Inflammatory macrophage (primary cell): Measurements from ENCODE around the gene RBKS.
"Not testable (repeated sequence)": the region's sequence is repeated elsewhere in the genome, so short reads cannot be mapped to it uniquely, and the experiment has no call there.

Experiments used
- DNase-seq, 2 donors: peaks; one replicate each; pipeline ENCODE4 v3.0.0-alpha.2; 2020 to 2022

The RBKS gene

GRCh38 chr2:27904405-27904665 lies 14.1 kb upstream of the RBKS start:
- DNase-seq, result no peak

GRCh38 chr2:27903649-27904404 lies 13.6 kb upstream of the RBKS start:
- peak in 1 of 2 donors; percentile 3 for DNase-seq

GRCh38 chr2:27903018-27903417 lies 12.8 kb upstream of the RBKS start:
- DNase-seq, result no peak

GRCh38 chr2:27902098-27902497 lies 11.9 kb upstream of the RBKS start:
- no peak for DNase-seq

- DNase-seq, result peak; percentile 68 to 75
Observed at GRCh38 chr2:27901234-27901633, 11.0 kb upstream of the RBKS start.

- peak; percentile 24 to 60 for DNase-seq
Observed at GRCh38 chr2:27897717-27898116, 7.5 kb upstream of the RBKS start.

GRCh38 chr2:27893006-27893405 lies 2.8 kb upstream of the RBKS start:
- DNase-seq, result peak in 1 of 2 donors; percentile 15

- no peak for DNase-seq
Observed at GRCh38 chr2:27891673-27892105, 1.5 kb upstream of the RBKS start.

GRCh38 chr2:27890924-27891672 lies 911 bp upstream of the RBKS start:
- peak; percentile 76 to 82 for DNase-seq

- no peak for DNase-seq
Observed at GRCh38 chr2:27889774-27890145, 427 bp downstream of the RBKS start.

- DNase-seq, result no peak
Observed at GRCh38 chr2:27888790-27889189, 1.4 kb downstream of the RBKS start.

GRCh38 chr2:27887830-27888229 lies 2.4 kb downstream of the RBKS start:
- no peak for DNase-seq

GRCh38 chr2:27887111-27887510 lies 3.1 kb downstream of the RBKS start:
- no peak for DNase-seq

- DNase-seq, result no peak
Observed at GRCh38 chr2:27886322-27886721, 3.9 kb downstream of the RBKS start.

GRCh38 chr2:27885661-27886060 lies 4.5 kb downstream of the RBKS start:
- no peak for DNase-seq

- DNase-seq, result no peak
Observed at GRCh38 chr2:27885234-27885633, 5.0 kb downstream of the RBKS start.

- DNase-seq, result no peak
Observed at GRCh38 chr2:27884601-27885000, 5.6 kb downstream of the RBKS start.

- DNase-seq, result not testable (repeated sequence)
Observed at GRCh38 chr2:27882584-27882922, 7.6 kb downstream of the RBKS start.

- not testable (repeated sequence) for DNase-seq
Observed at GRCh38 chr2:27881815-27882583, 8.2 kb downstream of the RBKS start.

- DNase-seq, result no peak
Observed at GRCh38 chr2:27878825-27879224, 11.4 kb downstream of the RBKS start.

- no peak for DNase-seq
Observed at GRCh38 chr2:27875089-27875881, 14.9 kb downstream of the RBKS start.

GRCh38 chr2:27873091-27873490 lies 17.1 kb downstream of the RBKS start:
- no peak for DNase-seq

GRCh38 chr2:27871802-27872201 lies 18.4 kb downstream of the RBKS start:
- DNase-seq, result no peak
